Gastroesophageal sphincter (tissue), 4 donors: Measurements from ENCODE around the gene CLASP1. TPM values are rescaled to one million over a fixed set of nuclear protein-coding genes. Genes with fewer than 3 reads are reported as not detected.

Source experiments
- ATAC-seq: fragments of 150-250 bp; one replicate; pipeline ENCODE4 v1.9.1; 2016; ENCODE audit warnings: mild to moderate bottlenecking, moderate library complexity
- H3K27ac ChIP-seq, 4 donors: fragments of 200-600 bp; sonication (generic) in 3 of 4; 1 replicate in 3 of 4; 2 replicates in 1 of 4; pipeline ENCODE4 v1.5.1; 2016 to 2019
- H3K27me3 ChIP-seq: fragments of 200-600 bp; sonication (generic); one replicate; pipeline ENCODE4 v1.5.1; 2019
- H3K36me3 ChIP-seq, 2 donors: fragments of 200-600 bp; sonication (generic); one replicate each; pipeline ENCODE4 v1.5.1; 2019; ENCODE audit warnings: control low read depth in 1 of 2
- H3K4me1 ChIP-seq, 3 donors: fragments of 200-600 bp; sonication (generic); 1 replicate in 2 of 3; 2 replicates in 1 of 3; pipeline ENCODE4 v1.5.1; 2016 to 2019; ENCODE audit warnings: control low read depth in 2 of 3
- H3K4me3 ChIP-seq, 2 donors: fragments of 200-600 bp; sonication (generic); one replicate each; pipeline ENCODE4 v1.5.1; 2019; ENCODE audit warnings: mild to moderate bottlenecking in 1 of 2, moderate library complexity in 1 of 2
- H3K9me3 ChIP-seq, 3 donors: fragments of 200-600 bp; sonication (generic); one replicate each; pipeline ENCODE4 v1.5.1; 2017 to 2019; ENCODE audit warnings: control low read depth in 2 of 3
- CTCF ChIP-seq, 4 experiments: fragments of 200-600 bp in 2 of 4; fragments of 450-650 bp in 2 of 4; sonication (generic) in 1 of 4; IDR thresholded peaks; one replicate each; pipeline ENCODE4 v1.5.1; 2017 to 2019; ENCODE audit warnings: antibody characterized with exemption in 4 of 4, mild to moderate bottlenecking in 2 of 4, moderate library complexity in 2 of 4
- EP300 ChIP-seq: sonication (generic); formaldehyde crosslinking; IDR thresholded peaks from one replicate; pipeline ENCODE4 v1.6.1; 2017; ENCODE audit warnings: antibody characterized with exemption, mild to moderate bottlenecking
- POLR2A ChIP-seq, 2 donors: fragments of 450-650 bp; IDR thresholded peaks; one replicate each; pipeline ENCODE4 v1.6.1; 2017; ENCODE audit warnings: antibody characterized with exemption in 2 of 2, mild to moderate bottlenecking in 2 of 2, moderate library complexity in 1 of 2
- POLR2AphosphoS5 ChIP-seq: sonication (generic); formaldehyde crosslinking; IDR thresholded peaks from one replicate; pipeline ENCODE4 v1.6.1; 2017; ENCODE audit warnings: antibody characterized with exemption
- WGBS, 2 donors: methylation state at CpG; one replicate each; pipeline ENCODE4 v1.1.5; 2018; ENCODE audit warnings: low coverage in 1 of 2; 5-methylcytosine and 5-hydroxymethylcytosine counted together
- total RNA-seq, 4 donors: library from RNA; depleted of rRNA; stranded (reverse); fragments of >200 nt; gene quantifications; one replicate each; pipeline ENCODE4 v1.1.0, GENCODE V29; 2016

CLASP1 gene
- total RNA-seq, 4 donors from 2014 or later, result 72.0 to 108 (median 84.7) TPM

DNA sequence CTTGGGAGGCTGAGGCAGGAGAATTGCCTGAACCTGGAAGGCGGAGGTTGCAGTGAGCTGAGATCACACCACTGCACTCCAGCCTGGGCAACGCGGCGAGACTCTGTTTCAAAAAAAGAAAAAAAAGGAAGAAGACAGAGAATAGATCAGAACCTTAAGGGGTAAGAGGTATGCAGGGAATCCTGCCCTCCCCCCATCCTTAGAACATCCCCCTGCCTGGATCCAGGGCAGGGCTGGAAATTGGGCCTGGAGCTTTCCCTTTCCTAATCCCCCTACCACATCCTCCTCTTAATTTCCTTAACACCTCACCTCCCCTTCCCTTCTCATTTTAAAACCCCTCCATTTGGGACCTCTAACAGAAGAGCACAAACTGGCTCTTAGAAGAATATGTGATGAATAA lies 62.1 kb downstream of the CLASP1 start:
- no peak overlapping the region for H3K4me3 ChIP-seq
- H3K9me3 ChIP-seq, result no peaks in the 10 kb centered on the region
- no peak for ATAC-seq
- TF ChIP-seq EP300, result no peak
- TF ChIP-seq CTCF (IDR thresholded peaks at IDR 0.05), result no peak
- TF ChIP-seq POLR2AphosphoS5, result no peak
- TF ChIP-seq POLR2A (IDR thresholded peaks at IDR 0.05), result no peak
- H3K27ac ChIP-seq, result no peak overlapping the region
- H3K4me1 ChIP-seq, result peaks cover 0 to 17% (median 0%) of the 10 kb centered on the region in 3 donors
- 90 to 100% methylated on average over 2 of the region's 4 CpGs for WGBS, 2 donors
- H3K36me3 ChIP-seq, result peaks cover 0 to 5% of the 10 kb centered on the region in 2 donors
- no peaks in the 10 kb centered on the region for H3K27me3 ChIP-seq

GRCh38 chr2:121584741-121585140 lies 64.5 kb downstream of the CLASP1 start:
- peaks cover 0 to 5% of the 10 kb centered on the region in 2 donors for H3K36me3 ChIP-seq
- no peaks in the 10 kb centered on the region for H3K27me3 ChIP-seq
- H3K9me3 ChIP-seq, result no peaks in the 10 kb centered on the region
- H3K4me1 ChIP-seq, result peaks cover 4 to 19% (median 6%) of the 10 kb centered on the region in 3 donors
- H3K4me3 ChIP-seq, result no peak overlapping the region
- TF ChIP-seq POLR2AphosphoS5 (no peak), EP300 (no peak), POLR2A (IDR thresholded peaks at IDR 0.05) (no peak), CTCF (IDR thresholded peaks at IDR 0.05) (no peak)
- 95 to 100% methylated on average over 4 of the region's 4 CpGs for WGBS, 2 donors
- ATAC-seq, result no peak
- no peak overlapping the region for H3K27ac ChIP-seq

- H3K4me3 ChIP-seq, result no peak overlapping the region
- no peak for ATAC-seq
- H3K36me3 ChIP-seq, result peaks cover 0 to 1% of the 10 kb centered on the region in 2 donors
- no peaks in the 10 kb centered on the region for H3K9me3 ChIP-seq
- no peak overlapping the region for H3K27ac ChIP-seq
- TF ChIP-seq CTCF (IDR thresholded peaks at IDR 0.05), result no peak
- no peak for TF ChIP-seq EP300
- no peak for TF ChIP-seq POLR2AphosphoS5
- TF ChIP-seq POLR2A (IDR thresholded peaks at IDR 0.05), result no peak
- 84 to 100% methylated on average over 2 to 3 of the region's 3 CpGs for WGBS, 2 donors
- H3K27me3 ChIP-seq, result no peaks in the 10 kb centered on the region
- peaks cover 4 to 25% (median 6%) of the 10 kb centered on the region in 3 donors for H3K4me1 ChIP-seq
Observed at GRCh38 chr2:121583555-121583954, 65.7 kb downstream of the CLASP1 start.

- H3K27ac ChIP-seq, result no peak overlapping the region
- no peak for ATAC-seq
- H3K4me3 ChIP-seq, result no peak overlapping the region
- TF ChIP-seq EP300, result no peak
- TF ChIP-seq POLR2A (IDR thresholded peaks at IDR 0.05), result no peak
- TF ChIP-seq CTCF (IDR thresholded peaks at IDR 0.05), result no peak
- TF ChIP-seq POLR2AphosphoS5, result no peak
- H3K9me3 ChIP-seq, result no peaks in the 10 kb centered on the region
- H3K36me3 ChIP-seq, result no peaks in the 10 kb centered on the region
- H3K27me3 ChIP-seq, result no peaks in the 10 kb centered on the region
- H3K4me1 ChIP-seq, result peaks cover 4 to 30% (median 6%) of the 10 kb centered on the region in 3 donors
Observed at GRCh38 chr2:121582272-121582671, 67.0 kb downstream of the CLASP1 start.

GRCh38 chr2:121579309-121579708 lies 70.0 kb downstream of the CLASP1 start:
- Histone ChIP-seq H3K4me3 (no peak overlapping the region), H3K9me3 (no peaks in the 10 kb centered on the region), H3K27ac (no peak overlapping the region), H3K4me1 (peaks cover 4 to 31% (median 6%) of the 10 kb centered on the region in 3 donors), H3K27me3 (no peaks in the 10 kb centered on the region), H3K36me3 (no peaks in the 10 kb centered on the region)
- 73 to 87% methylated on average over 3 of the region's 3 CpGs for WGBS, 2 donors
- no peak for ATAC-seq
- no peak for TF ChIP-seq POLR2A (IDR thresholded peaks at IDR 0.05)
- TF ChIP-seq CTCF (IDR thresholded peaks at IDR 0.05), result no peak
